Panc1 (cell line): Measurements from ENCODE around the gene STMND1. TPM values are rescaled to one million over a fixed set of nuclear protein-coding genes. Genes with fewer than 3 reads are reported as not detected.

Source experiments
- ATAC-seq: fragments of 200-7000 bp; cut with Tn5 transposase; 2 replicates; pipeline ENCODE4 v1.9.1; 2020; ENCODE audit warnings: mild to moderate bottlenecking, moderate library complexity
- BruUV-seq: library from RNA; stranded (reverse); fragments of 400-500 nt; replicated peaks from 2 replicates; lab custom pipeline; 2021; lab: Mats Ljungman, UMichigan
- CTCF ChIA-PET: fragments of 300-600 bp; sonication (Branson Sonifier 250); formaldehyde crosslinking; loops from one replicate; lab custom pipeline; 2022; ENCODE audit warnings: antibody characterized with exemption; lab: Charles Lee
- POLR2A ChIA-PET: fragments of 300-600 bp; sonication (Branson Sonifier 250); formaldehyde crosslinking; loops from one replicate; lab custom pipeline; 2022; ENCODE audit warnings: antibody characterized with exemption; lab: Charles Lee
- DNase-seq: peaks from one replicate; pipeline ENCODE4 v3.0.0-alpha.2; 2010; ENCODE audit warnings: low read depth, low spot score
- H3K27ac ChIP-seq: 2 replicates; pipeline ENCODE4 v1.5.1; 2011; ENCODE audit warnings: mild to moderate bottlenecking, low read length, inconsistent platforms
- H3K27me3 ChIP-seq: fragments of 200-500 bp; sonication (Bioruptor generic); 2 replicates; pipeline ENCODE4 v1.6.0; 2014; ENCODE audit warnings: low read length, inconsistent platforms; ENCODE audit not compliant: control insufficient read depth, insufficient read depth
- H3K36me3 ChIP-seq: fragments of 200-500 bp; sonication (Bioruptor generic); 2 replicates; pipeline ENCODE4 v1.5.1; 2014; ENCODE audit warnings: inconsistent platforms, mild to moderate bottlenecking, low read length, moderate library complexity; ENCODE audit not compliant: control insufficient read depth, insufficient read depth
- H3K4me1 ChIP-seq: 2 replicates; pipeline ENCODE4 v1.5.1; 2011; ENCODE audit warnings: inconsistent platforms, mild to moderate bottlenecking, low read length, moderate library complexity; ENCODE audit not compliant: control insufficient read depth, insufficient read depth
- H3K4me3 ChIP-seq, 2 experiments: 2 replicates each; pipeline ENCODE4 v1.5.1; 2011 to 2012; ENCODE audit warnings: low read depth in 2 of 2, low read length in 2 of 2, mild to moderate bottlenecking in 2 of 2, inconsistent platforms in 1 of 2, moderate library complexity in 1 of 2
- H3K9me3 ChIP-seq: fragments of 200-500 bp; sonication (Bioruptor generic); 2 replicates; pipeline ENCODE4 v1.5.1; 2014; ENCODE audit warnings: low read depth, mild to moderate bottlenecking, inconsistent platforms, low read length, moderate library complexity; ENCODE audit not compliant: control insufficient read depth, insufficient read depth
- CTCF ChIP-seq: fragments of 450-650 bp; IDR thresholded peaks from 2 replicates; pipeline ENCODE4 v1.5.1; 2017; ENCODE audit warnings: mild to moderate bottlenecking
- POLR2AphosphoS5 ChIP-seq: IDR thresholded peaks from 2 replicates; pipeline ENCODE4 v1.6.1; 2012; ENCODE audit warnings: mild to moderate bottlenecking, low read depth, low read length, moderate library complexity
- REST ChIP-seq, 2 experiments: IDR thresholded peaks; 2 replicates each; pipeline ENCODE4 v1.6.1; 2011 to 2012; ENCODE audit warnings: low read depth in 2 of 2, control low read depth in 1 of 2, low read length in 1 of 2, mild to moderate bottlenecking in 1 of 2, moderate library complexity in 1 of 2; ENCODE audit not compliant: insufficient read depth in 1 of 2
- SIN3A ChIP-seq: IDR thresholded peaks from 2 replicates; pipeline ENCODE4 v1.6.1; 2012; ENCODE audit warnings: low read depth, mild to moderate bottlenecking, low read length, moderate library complexity, borderline replicate concordance; ENCODE audit not compliant: insufficient read depth
- TCF7L2 ChIP-seq: IDR thresholded peaks from 2 replicates; pipeline ENCODE4 v1.6.1; 2011; ENCODE audit warnings: mild to moderate bottlenecking, low read depth, low read length, inconsistent platforms
- in situ Hi-C: cut with HindIII; loops from 2 replicates; pipeline ENCODE4 v1.10.0; 2016; ENCODE audit warnings: low sequenced_read_pairs, low pct_unique_long_range_greater_than_20kb
- intact Hi-C: fragments of 100-400 bp; cut with micrococcal nuclease; formaldehyde crosslinking; loops from one replicate; pipeline ENCODE4 v1.10.0; 2022; ENCODE audit not compliant: unreplicated experiment
- total RNA-seq: library from RNA; stranded (reverse); gene quantifications from one replicate; pipeline ENCODE4 v1.2.1, GENCODE V29; 2021; ENCODE audit not compliant: unreplicated experiment

The STMND1 gene
- total RNA-seq, 1 experiment from 2014 or later, result not detected

GRCh38 chr6:17156966-17157365 lies 55.1 kb downstream of the STMND1 start:
- H3K36me3 ChIP-seq, result no peaks in the 10 kb centered on the region
- TF ChIP-seq SIN3A, result no peak
- TF ChIP-seq TCF7L2, result no peak
- TF ChIP-seq POLR2AphosphoS5, result no peak
- no peak for TF ChIP-seq REST (IDR thresholded peaks at IDR 0.05; ENCODE audit: insufficient read depth in 1 of 2, low read depth in 2 of 2, low read length in 1 of 2)
- no peak for TF ChIP-seq CTCF
- in situ Hi-C loops (no loop called here), intact Hi-C loops (loop anchor here (1.0 to 5.0 kb wide), 2 partner anchors 427 to 645 kb away; no protein-coding TSS in a partner anchor)
- H3K27me3 ChIP-seq, result no peaks in the 10 kb centered on the region
- peaks cover 11% of the 10 kb centered on the region; the same call in 1 of the 2 replicates for H3K9me3 ChIP-seq
- BruUV-seq, result no TSS peak
- POLR2A ChIA-PET, result no interaction called here
- CTCF ChIA-PET, result interaction anchor here (1.9 kb wide), 1 partner anchor 427 kb away, joined by 7 read pairs; no protein-coding TSS in a partner anchor
- no peak overlapping the region for H3K4me3 ChIP-seq
- H3K27ac ChIP-seq, result no peak overlapping the region
- H3K4me1 ChIP-seq, result no peaks in the 10 kb centered on the region
- ATAC-seq (no peak), DNase-seq (no peak)

GRCh38 chr6:17157617-17158016 lies 55.8 kb downstream of the STMND1 start:
- POLR2A ChIA-PET, result interaction anchor here (0.6 kb wide), 1 partner anchor 196 kb away, joined by 5 read pairs; no protein-coding TSS in a partner anchor
- in situ Hi-C loops, result no loop called here
- intact Hi-C loops, result loop anchor here (5.0 kb wide), 1 partner anchor 645 kb away; no protein-coding TSS in a partner anchor

More at GRCh38 chr6:17157617-17158016, 55.8 kb downstream of the STMND1 start:
- DNase-seq, result no peak
- TF ChIP-seq REST (IDR thresholded peaks at IDR 0.05; ENCODE audit: insufficient read depth in 1 of 2, low read depth in 2 of 2, low read length in 1 of 2) (no peak), CTCF (no peak), TCF7L2 (no peak), POLR2AphosphoS5 (no peak), SIN3A (no peak)
- no peak overlapping the region for H3K4me3 ChIP-seq
- H3K27ac ChIP-seq, result no peak overlapping the region
- no peaks in the 10 kb centered on the region for H3K36me3 ChIP-seq
- no peaks in the 10 kb centered on the region for H3K27me3 ChIP-seq
- H3K4me1 ChIP-seq, result no peaks in the 10 kb centered on the region
- BruUV-seq, result no TSS peak
- CTCF ChIA-PET, result interaction anchor here (0.6 to 1.9 kb wide), 3 partner anchors 107 to 634 kb away, joined by 3 to 7 read pairs (median 4); no protein-coding TSS in a partner anchor
- peaks cover 5% of the 10 kb centered on the region; the same call in 1 of the 2 replicates for H3K9me3 ChIP-seq
- ATAC-seq, result no peak
